ENCODE results near the gene ZDHHC14.

Gene ZDHHC14

GRCh38 chr6:157620944-157621343, 240.0 kb downstream of the ZDHHC14 start:
- no peak for DNase-seq (ENCODE audit: low read depth in 3 of 3)

GRCh38 chr6:157621406-157621805, 240.4 kb downstream of the ZDHHC14 start:
- DNase-seq (ENCODE audit: low read depth in 3 of 3), result no peak

- DNase-seq (ENCODE audit: low read depth in 3 of 3), result no peak
Measured at GRCh38 chr6:157622427-157622826, 241.4 kb downstream of the ZDHHC14 start.

GRCh38 chr6:157625111-157625510, 244.1 kb downstream of the ZDHHC14 start:
- no peak for DNase-seq (ENCODE audit: low read depth in 3 of 3)

GRCh38 chr6:157625764-157626163, 244.8 kb downstream of the ZDHHC14 start:
- DNase-seq (ENCODE audit: low read depth in 3 of 3), result no peak

GRCh38 chr6:157627195-157627966, 246.4 kb downstream of the ZDHHC14 start:
- no peak for DNase-seq (ENCODE audit: low read depth in 3 of 3)

- DNase-seq (ENCODE audit: low read depth in 3 of 3), result no peak
Measured at GRCh38 chr6:157628463-157628862, 247.5 kb downstream of the ZDHHC14 start.

- DNase-seq (ENCODE audit: low read depth in 3 of 3), result no peak
Measured at GRCh38 chr6:157629220-157629619, 248.2 kb downstream of the ZDHHC14 start.

- no peak for DNase-seq (ENCODE audit: low read depth in 3 of 3)
Measured at GRCh38 chr6:157630463-157631080, 249.6 kb downstream of the ZDHHC14 start.

- no peak for DNase-seq (ENCODE audit: low read depth in 3 of 3)
Measured at GRCh38 chr6:157631412-157631811, 250.4 kb downstream of the ZDHHC14 start.

- no peak for DNase-seq (ENCODE audit: low read depth in 3 of 3)
Measured at GRCh38 chr6:157631838-157632614, 251.0 kb downstream of the ZDHHC14 start.

GRCh38 chr6:157632821-157633220, 251.8 kb downstream of the ZDHHC14 start:
- no peak for DNase-seq (ENCODE audit: low read depth in 3 of 3)

GRCh38 chr6:157634546-157634945, 253.6 kb downstream of the ZDHHC14 start:
- no peak for DNase-seq (ENCODE audit: low read depth in 3 of 3)

- DNase-seq (ENCODE audit: low read depth in 3 of 3), result no peak
Measured at GRCh38 chr6:157635388-157636244, 254.6 kb downstream of the ZDHHC14 start.

GRCh38 chr6:157637516-157637915, 256.5 kb downstream of the ZDHHC14 start:
- DNase-seq (ENCODE audit: low read depth in 3 of 3), result no peak

GRCh38 chr6:157637941-157638662, 257.1 kb downstream of the ZDHHC14 start:
- no peak for DNase-seq (ENCODE audit: low read depth in 3 of 3)

GRCh38 chr6:157638779-157639178, 257.8 kb downstream of the ZDHHC14 start:
- DNase-seq (ENCODE audit: low read depth in 3 of 3), result no peak

GRCh38 chr6:157640746-157641451, 259.9 kb downstream of the ZDHHC14 start:
- no peak for DNase-seq (ENCODE audit: low read depth in 3 of 3)

- no peak for DNase-seq (ENCODE audit: low read depth in 3 of 3)
Measured at GRCh38 chr6:157641837-157642236, 260.8 kb downstream of the ZDHHC14 start.

- DNase-seq (ENCODE audit: low read depth in 3 of 3), result no peak
Measured at GRCh38 chr6:157642736-157643135, 261.7 kb downstream of the ZDHHC14 start.

Measured in stimulated activated CD4-positive, alpha-beta T cell treated with anti-CD3 and anti-CD28 coated beads, TNF-alpha, amount 100 ng/mL, for 24 hours (primary cell).